SU-DHL-6 (cell line): ENCODE data around the gene OPA1.

Experiments used
- EZH2phosphoT487 ChIP-seq: fragments of 200-600 bp; sonication (generic), shearing (Covaris generic); conservative IDR thresholded peaks from 2 replicates; pipeline ENCODE4 v1.6.1; 2018; ENCODE audit warnings: mild to moderate bottlenecking, antibody characterized with exemption, low read length, moderate library complexity, mixed read lengths
- TF ChIP-seq, protein P1 (sequence below): fragments of 200-600 bp; sonication (generic); IDR thresholded peaks from one replicate; pipeline ENCODE4 v1.5.1; 2017; ENCODE audit warnings: antibody characterized with exemption, mild to moderate bottlenecking, low read length, moderate library complexity; ENCODE audit not compliant: insufficient read depth, poor library complexity, severe bottlenecking

DNA sequence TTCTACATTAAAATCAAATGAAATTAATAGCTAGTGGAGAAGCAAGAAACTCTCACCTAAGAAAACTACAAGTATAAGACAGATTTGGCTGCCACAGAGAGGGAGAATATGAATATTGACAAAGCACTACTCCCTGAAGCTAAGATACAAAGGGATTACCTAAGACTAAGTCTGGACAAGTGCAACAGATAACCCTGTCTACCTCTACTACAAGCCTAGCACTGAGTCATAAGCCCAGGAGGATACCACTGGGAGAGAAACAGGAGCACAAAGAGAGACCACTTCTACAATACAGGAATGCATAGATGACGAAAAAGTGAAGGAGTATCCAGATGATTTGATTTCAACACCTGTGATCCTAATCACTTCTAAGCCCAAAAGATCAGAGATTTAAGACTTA lies 48.7 kb upstream of the OPA1 start:
- TF ChIP-seq, protein P1, sequence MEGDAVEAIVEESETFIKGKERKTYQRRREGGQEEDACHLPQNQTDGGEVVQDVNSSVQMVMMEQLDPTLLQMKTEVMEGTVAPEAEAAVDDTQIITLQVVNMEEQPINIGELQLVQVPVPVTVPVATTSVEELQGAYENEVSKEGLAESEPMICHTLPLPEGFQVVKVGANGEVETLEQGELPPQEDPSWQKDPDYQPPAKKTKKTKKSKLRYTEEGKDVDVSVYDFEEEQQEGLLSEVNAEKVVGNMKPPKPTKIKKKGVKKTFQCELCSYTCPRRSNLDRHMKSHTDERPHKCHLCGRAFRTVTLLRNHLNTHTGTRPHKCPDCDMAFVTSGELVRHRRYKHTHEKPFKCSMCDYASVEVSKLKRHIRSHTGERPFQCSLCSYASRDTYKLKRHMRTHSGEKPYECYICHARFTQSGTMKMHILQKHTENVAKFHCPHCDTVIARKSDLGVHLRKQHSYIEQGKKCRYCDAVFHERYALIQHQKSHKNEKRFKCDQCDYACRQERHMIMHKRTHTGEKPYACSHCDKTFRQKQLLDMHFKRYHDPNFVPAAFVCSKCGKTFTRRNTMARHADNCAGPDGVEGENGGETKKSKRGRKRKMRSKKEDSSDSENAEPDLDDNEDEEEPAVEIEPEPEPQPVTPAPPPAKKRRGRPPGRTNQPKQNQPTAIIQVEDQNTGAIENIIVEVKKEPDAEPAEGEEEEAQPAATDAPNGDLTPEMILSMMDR: no peak
- no peak for TF ChIP-seq EZH2phosphoT487
